ENCODE data around the gene DENND1A.
"Not testable (repeated sequence)": the region's sequence is repeated elsewhere in the genome, so short reads cannot be mapped to it uniquely, and the experiment has no call there.

Gene DENND1A

DNA sequence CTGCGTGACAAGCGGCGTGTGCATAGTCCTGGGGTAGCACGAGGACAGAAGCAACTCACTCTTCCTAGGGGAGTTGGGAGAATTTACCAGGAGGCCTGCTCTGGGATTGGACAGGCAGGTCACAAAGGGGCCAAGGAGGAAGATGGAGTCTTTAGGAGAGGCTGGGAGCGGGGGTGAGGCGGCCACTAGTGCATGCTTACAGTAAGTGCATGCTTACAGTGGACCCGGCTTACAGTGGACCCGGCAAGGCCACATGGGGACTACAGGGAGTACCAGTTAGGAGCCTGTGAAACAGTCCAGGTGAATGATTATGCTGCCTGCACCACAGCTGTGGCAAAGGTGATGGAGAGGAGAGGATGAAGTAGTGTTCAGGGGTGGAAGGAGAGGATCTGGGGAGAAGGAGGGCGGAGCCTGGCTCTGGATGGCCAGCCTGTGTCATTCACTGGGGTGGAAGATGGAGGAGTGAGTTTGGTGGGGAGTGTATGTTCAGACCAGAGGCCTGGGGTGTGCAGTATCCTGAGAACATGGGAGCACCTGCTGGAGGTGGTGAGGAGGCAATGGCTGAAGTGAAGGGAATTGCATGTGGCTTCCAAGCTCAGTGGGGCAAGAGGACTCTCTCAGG lies 495.2 kb downstream of the DENND1A start:
- no peak for DNase-seq (ENCODE audit: low read depth in 2 of 2)

DNA sequence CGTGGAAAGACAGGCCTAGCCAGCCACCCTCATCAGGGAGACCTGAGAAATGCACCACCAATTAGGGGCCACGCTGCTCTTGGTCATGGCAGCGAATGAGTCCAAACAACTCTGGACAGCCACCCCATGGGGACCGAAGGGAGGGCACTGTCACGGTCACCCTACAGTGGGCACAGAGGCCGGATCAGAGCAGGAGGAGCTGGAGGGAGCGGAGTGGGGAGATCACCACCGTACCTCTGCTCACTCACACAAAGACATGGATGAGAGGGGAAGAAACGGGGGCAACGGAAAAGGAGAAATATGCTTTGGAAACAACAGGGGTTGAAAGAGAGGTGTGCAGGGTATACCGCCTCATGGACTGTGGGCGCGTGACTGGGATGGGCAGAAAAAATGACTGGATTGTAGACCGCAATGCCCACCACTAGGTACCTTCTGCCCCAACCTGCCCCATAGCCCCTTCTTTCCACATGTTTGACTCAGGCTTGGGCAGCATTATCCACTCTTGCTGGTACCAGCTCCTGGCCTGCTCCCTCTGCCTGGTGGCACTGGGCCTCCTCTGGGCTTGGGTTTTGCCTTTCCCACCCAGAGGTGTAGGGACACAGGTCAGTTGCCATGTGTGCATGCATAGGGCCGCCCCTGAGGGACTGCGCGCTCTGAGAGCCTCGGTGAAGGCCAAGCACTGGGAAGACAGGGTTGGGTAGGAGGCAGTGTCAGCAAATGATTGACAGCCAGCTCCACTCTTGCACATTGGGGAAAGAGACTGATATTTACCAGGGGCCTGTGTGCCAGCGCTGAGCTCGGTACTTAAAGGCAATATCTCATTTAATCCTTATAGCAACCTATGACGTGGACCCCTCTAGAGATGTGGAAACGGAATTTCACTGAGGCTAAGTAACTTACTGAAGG lies 497.3 kb downstream of the DENND1A start:
- DNase-seq (ENCODE audit: low read depth in 2 of 2) = no peak

DNA sequence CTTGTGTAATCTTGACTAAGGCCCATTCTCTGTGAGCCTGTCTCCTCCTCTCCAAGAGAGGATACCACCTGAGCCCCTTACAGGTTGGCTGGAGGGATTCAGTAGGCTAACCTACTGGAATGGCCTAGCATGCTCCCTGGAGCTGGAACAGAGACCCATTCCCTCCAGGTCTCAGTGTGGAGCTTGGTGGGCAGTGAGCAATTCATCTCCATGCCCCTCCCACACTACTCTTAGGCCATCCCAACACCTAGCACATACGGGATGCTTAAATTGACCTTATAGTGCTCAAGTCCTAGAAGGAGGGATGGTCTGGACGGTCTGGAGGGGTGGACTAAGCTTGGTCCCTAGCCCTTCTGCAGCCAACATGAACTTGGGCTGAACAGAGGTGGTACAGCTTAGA lies 498.3 kb downstream of the DENND1A start:
- no peak for DNase-seq (ENCODE audit: low read depth in 2 of 2)

DNA sequence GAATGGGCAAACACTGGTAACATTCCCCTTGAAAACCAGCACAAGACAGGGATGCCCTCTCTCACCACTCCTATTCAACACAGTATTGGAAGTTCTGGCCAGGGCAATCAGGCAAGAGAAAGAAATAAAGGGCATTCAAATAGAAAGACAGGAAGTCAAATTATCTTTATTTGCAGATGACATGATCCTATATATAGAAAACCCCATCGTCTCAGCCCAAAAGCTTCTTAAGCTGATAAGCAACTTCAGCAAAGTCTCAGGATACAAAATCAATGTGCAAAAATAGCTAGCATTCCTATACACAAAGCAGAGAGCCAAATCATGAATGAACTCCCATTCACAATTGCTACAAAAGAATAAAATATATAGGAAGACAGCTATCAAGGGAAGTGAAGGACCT lies 501.5 kb downstream of the DENND1A start:
- DNase-seq (ENCODE audit: low read depth in 2 of 2) = not testable (repeated sequence)

DNA sequence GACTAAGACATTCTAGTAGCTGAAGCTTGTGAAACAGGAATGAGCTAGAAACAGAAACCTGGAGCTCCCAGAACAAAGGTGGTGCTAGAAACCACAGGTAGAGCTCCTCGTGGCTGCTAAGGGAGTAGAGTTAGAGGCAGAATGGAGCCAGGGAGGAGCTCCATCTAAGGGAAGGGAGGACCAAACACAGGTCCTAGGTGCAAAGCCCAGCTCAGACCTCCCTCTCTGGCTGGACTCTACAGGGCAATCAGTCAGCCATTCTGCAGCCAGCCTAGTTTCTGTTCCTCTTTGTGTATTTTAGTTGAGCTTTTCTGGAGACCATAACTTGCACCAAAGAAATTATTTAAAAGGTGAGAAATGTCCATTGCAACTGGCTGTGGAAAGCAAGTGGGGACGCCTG lies 503.5 kb downstream of the DENND1A start:
- no peak for DNase-seq (ENCODE audit: low read depth in 2 of 2)

DNA sequence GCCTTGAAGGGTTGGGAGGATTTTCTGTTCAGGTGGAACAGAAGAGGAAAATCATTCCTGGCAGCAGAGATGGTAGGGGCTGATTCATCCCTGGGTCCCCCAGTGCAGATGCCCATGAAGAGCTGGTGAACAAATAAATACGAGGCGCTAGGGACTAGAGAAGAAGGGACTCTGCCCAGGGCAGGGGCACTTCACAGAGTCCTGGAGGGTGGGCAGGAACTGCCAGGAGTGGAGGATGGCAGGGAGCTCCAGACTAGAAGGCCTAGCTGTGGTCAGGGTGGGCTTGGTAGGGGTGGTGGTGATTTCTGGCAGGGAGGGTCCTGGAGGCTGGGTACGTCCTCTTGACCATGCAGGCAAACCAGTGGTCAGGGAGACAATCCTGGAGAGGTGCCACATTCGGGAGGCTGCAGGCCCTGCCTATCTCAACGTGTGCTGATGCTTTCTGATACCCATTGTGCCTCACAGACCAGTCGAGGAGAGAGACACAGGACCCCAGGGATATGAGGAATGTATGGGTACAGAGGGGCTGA lies 504.0 kb downstream of the DENND1A start:
- DNase-seq (ENCODE audit: low read depth in 2 of 2) = no peak

DNA sequence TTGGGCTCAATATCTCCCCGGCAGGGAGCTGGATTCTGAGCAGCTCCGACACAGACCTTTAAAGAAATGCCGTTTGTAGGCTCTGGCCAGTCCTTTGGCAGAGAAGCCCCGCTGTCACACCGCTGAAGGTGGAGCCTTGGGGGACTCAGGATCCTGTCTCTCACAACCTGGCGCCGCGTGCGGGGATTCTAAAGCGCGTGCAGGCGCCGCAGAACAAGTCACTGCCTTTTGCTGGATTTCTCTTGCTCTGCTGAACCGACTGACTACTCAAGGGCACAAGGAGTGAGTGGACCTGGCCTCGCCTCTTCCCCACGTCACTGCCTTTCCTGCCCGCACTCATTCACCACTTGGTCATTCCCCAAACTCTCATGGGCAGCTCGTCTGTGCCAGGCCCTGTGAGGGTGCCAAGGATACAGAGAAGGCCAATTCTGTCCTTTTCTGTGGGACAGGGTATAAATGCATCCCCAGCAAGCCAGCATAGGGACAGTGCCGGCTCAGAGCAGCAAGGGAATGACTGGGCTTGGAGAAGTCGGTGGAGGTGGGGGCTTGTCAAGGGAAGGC lies 504.6 kb downstream of the DENND1A start:
- no peak for DNase-seq (ENCODE audit: low read depth in 2 of 2)

DNA sequence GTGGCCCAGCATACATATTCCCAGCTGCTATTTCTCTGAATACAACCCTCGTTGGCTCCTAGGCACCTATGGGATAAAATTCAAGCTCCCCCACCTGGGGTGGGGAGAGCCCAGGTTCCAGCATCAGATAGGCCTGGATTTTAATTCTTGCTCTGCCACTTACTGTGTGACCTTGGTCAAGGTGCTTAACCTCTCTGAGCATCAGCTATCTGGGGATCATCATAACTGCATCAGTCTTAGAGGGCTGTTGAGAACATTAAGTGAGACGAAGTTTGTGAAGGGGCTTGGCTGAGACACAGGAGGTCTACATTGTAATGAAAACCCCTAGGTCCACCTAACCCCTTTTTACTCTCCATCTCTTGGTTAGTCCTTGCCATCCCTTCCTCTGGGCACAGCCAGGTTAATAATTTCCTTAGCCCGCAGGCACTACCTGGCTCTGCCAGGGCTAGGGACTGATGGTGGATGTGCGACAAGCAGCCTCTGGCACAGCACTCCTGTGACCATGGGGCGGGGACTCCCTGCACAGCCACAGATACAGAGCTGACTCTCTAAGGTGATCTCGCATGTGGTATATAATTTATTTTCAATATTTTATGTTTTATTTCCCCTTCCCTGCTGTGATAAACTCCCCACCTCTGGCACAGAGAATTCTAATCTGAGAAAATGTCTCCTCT lies 505.2 kb downstream of the DENND1A start:
- no peak for DNase-seq (ENCODE audit: low read depth in 2 of 2)

DNA sequence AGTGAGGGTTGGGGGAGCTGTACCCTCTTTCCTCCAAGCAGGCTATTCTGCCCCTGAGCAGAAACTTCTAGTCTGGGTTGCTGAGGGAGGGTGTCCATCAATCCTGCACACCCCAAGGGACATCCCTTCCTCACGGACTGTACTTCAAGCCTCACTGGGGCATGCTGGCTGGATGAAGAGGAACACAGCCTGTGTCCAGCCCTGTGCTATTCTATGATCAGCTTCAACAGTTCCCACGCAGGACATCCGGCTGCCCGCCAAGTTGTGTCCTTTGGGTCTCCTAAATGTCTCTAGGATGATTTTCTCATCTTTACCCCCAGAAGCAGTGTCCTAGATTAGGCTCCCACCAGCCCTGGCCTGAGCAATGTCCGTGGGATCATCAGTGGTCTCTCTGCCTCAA lies 505.8 kb downstream of the DENND1A start:
- DNase-seq (ENCODE audit: low read depth in 2 of 2) = no peak

DNA sequence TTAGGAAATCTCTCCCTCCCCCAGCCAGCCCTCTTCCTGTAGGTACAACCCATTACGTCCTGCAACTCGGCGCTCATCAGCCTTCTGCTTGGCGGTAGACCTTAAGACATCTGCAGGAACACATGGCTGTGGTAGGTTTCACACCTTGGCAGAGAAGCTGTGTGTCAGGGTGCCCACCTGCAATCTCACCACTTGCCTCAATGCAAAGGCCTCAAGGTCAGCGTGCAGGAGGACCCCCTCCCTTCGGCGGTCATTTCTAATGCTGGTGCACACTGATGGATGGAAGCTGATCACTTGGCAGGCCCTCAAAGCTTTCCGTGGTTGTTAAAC lies 506.6 kb downstream of the DENND1A start:
- no peak for DNase-seq (ENCODE audit: low read depth in 2 of 2)

DNA sequence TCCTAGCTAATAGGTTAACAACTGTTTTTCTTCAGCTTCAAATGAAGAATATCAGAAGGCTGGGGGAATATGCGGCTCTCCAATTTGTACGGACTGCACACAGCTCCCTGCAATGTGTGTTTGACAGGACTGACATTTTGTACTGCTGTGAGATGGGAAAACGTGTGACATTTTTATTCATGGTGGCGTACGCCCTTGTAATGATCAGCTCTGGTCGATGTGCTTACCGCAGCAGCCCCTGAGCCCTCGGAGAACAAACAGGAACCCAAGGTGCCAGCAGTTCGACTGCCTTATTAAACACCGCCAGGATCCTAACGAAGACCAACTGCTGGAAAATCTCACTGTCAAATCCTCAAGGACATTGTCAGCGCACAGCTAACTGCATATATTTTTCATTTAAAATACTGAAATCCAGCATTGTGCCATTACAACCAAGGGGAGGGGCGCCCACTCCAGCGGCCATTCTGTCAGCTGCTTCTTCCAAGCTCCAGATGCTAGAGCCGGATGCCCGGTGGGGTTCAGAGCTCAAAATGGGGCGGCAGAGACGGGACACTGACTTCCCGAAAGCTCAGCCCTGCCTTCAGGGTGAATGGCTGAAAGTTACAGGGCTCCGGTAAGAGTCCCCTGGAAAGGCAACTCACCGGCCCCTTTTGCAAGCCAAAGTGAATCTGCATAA lies 507.2 kb downstream of the DENND1A start:
- no peak for DNase-seq (ENCODE audit: low read depth in 2 of 2)

DNA sequence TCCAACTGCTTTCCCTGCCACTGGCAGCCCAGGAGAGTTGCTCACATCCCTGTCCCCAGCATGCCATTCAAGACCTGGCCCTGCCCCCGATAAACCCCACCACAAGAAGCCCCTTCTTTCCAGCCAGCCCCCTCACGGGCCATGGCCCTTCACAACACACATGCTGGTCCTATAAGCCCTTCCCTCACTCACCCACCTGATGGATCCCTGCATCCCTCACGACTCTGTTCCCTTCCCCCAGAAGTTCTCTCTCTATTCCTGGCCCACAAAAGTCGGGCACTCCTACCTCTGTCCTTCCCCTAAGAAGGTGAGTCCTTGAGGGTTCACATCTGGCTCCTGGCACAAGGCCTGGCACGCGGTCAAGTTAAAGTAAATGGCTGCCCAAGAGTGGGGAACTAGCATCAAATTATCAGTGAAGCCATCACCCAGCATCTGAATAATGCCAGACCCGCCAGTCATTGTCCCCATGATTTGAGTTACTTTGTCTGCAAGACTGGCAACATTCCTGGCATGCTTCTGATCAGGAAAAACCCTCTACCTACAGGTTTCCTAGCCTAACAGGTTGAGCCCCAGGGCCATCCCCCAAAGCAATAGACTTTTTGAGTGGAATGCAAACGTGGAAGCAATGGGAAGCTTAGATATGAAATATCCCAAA lies 508.0 kb downstream of the DENND1A start:
- no peak for DNase-seq (ENCODE audit: low read depth in 2 of 2)

DNA sequence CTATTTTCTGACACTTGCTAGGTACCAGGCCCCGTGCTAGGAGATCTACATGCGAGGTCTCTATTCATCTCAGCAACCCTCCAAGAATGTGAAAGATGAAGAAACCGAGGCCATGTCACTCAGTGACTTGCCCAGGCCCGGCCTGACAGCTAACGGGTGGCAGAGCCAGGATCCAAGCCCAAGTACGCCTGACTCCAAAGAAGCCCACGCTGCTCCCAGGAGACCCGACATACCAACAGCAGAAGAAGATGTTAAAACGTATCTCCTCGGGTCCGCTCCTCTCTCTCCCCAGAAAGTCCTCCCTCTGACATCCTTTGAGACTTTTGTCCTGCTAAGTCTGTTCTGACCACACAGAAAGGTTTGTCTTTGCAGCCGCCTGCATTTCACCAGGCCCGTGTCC lies 508.7 kb downstream of the DENND1A start:
- no peak for DNase-seq (ENCODE audit: low read depth in 2 of 2)

DNA sequence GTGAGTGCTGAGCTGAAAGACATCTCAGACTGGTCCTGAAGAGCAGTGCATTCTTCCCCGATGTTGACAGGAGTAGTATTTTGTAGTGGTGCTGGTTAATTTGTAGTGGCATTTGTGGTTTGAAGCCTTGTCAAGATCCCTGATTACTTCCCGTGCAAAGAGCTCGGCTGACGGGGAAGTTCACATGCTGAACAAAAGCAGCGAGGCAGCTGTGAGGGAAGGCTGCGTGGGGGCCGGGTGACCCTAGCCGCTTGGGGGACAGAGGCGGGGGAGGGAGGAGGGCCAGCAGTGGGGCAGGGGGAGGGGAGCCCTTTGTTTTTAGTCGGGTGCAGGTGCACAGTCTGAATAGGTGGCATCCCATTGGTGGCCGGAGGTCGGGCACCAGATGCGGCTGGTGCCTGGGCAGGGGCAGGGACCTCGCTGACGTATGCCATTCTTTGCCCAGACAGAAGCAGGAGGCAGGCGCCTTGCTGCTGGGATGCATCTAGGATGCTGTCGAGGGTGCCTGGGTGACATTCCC lies 509.3 kb downstream of the DENND1A start:
- DNase-seq (ENCODE audit: low read depth in 2 of 2) = no peak

DNA sequence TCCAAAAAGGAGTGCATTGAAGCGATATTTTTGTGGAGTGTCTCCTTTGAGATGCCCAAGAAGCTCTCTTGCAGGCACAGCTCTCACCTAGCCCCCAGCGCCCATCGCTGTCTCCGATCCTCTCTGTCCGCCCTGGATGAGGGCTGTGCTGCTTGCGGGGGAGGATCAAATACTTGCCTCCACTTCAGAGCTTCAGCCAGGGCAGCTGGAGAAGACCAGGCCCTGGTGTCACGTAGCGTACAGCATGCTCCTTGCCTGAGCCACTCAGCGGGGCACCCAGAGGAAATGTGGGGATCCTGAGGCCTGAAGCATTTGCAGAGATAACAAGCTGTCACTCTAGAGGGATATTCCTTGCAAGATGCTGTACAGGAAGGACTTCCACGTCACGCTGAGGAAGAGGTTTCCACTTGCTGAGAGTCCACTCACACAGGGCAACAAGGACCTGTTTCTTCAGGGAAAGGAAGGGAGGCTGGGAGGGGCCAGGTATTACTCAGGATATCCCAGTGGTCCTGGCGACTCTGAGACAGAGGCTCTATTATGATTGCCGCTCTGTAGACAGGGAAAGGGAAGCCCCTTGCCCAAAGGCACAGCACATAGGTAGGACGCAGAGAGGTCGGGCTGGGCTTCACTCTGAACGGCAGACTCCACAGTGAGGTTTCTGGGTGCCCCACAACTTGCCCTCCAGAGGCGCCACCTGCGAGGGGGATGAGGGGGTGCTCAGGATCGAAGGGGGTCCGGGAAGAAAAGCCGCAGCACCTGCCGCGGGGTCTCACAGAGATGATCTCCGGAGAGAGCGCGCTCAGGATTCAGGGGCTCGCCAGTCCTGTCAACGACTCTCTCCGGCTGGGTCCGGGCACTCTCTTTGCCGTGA lies 510.0 kb downstream of the DENND1A start:
- DNase-seq (ENCODE audit: low read depth in 2 of 2) = no peak

DNA sequence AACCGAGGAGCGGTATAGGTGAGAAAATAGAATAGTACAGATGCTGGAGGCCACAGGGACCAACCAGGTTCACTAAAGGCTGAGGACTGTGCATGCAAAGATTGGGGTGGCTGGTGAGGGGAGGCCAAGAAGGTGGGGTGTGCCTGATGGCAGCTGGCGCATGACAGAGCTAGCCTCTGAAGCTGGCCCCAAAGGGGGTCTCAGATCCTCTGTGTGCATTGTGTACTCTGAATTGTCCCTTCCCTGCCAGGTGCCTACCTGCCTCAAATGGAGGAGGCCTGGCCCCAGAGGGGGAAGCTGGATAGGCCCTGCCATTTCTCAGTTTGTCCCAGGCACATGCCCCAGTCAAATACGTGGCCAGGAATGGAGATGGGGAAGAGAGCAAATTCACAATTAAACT lies 510.8 kb downstream of the DENND1A start:
- no peak for DNase-seq (ENCODE audit: low read depth in 2 of 2)

DNA sequence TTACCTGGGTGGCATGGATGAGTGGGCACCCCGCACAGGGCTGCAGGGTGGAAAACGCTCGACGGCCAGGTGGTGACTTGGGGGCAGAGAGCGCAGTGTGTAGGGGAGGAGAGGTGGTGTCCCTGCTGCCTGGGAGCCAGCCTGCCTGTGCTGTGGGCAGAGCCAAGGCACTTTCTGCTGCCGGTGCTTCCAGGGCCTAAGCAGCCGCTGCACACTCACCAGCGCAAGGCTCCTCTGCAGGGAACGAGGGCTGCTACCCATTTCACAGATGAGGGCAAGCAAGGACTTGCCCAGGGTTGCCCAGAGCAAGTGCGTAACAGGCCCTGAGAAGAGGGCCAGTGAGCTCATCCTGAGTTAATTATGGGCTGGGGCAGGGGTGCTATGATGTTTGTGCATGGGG lies 511.4 kb downstream of the DENND1A start:
- no peak for DNase-seq (ENCODE audit: low read depth in 2 of 2)

DNA sequence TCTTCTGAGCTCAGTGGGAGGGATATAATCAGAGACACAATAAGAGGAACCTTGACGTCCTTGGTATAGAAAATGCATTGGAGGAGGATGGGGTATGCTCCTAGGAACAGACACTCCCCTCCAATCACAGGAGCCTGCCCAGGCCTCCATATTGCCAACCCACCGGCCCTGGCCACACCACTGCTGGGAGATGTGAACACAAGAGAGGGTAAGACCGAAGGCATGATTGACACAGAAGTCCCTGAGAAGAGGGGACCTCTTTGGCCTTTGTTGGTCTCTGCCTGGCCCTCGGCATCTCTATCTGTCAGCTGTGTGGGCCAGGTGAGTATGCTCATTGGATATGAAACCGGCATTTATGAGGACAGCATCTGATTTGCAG lies 511.9 kb downstream of the DENND1A start:
- no peak for DNase-seq (ENCODE audit: low read depth in 2 of 2)

DNA sequence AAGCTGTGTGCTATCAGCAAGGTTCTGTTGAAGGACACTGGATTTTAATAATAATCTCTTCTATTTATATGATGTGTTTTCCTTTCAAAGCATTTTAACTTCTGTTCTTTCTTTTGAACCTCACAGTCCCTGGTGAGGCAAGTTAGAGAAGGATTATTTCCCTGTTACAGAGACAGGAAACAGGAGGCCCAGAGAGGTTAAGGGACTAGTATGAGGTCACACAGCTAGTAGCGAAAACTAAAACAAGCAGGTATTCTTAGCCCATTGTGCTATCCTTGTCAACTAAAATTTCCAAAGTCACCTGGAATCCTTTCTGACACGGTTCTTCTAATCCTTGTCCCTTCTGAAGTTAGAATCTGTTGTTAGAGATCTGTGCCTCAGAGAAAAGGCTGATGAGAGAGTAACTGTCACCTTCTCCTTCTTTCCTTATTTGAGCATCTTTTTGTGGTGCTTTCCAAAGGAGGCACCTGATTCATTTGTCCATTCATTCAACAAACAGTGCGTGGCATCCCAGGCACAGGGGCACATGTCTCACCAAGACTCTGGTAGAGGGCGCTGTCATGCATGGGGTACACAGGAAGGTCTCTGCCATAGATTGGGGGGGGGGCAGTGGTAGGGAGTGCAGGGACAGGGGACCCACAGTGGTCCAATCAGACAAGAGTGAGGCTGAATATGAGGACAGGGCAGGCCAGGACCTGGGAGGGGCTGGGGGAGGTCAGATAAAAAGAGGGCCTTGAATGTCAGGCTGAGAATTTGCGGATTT lies 512.5 kb downstream of the DENND1A start:
- no peak for DNase-seq (ENCODE audit: low read depth in 2 of 2)
